HL-60 (cell line): ENCODE measurements around the gene OR10A3.

ENCODE experiments used
- DNase-seq, 2 experiments: peaks; one replicate each; pipeline ENCODE4 v3.0.0-alpha.2; 2010 to 2020; ENCODE audit warnings: low read depth in 1 of 2, low spot score in 1 of 2
- H3K27ac ChIP-seq: fragments of 250-450 bp; sonication (Bioruptor Pico); replicated peaks from 2 replicates; pipeline ENCODE4 v1.5.1; 2020; ENCODE audit warnings: mild to moderate bottlenecking, moderate library complexity
- H3K27me3 ChIP-seq: fragments of 250-450 bp; sonication (Bioruptor Pico); 2 replicates; pipeline ENCODE4 v1.5.1; 2021; ENCODE audit warnings: mild to moderate bottlenecking, moderate library complexity; ENCODE audit not compliant: insufficient read depth, poor library complexity, severe bottlenecking
- H3K4me3 ChIP-seq: replicated peaks from 2 replicates; pipeline ENCODE4 v1.5.1; 2011; ENCODE audit warnings: mild to moderate bottlenecking, control low read depth, low read length; ENCODE audit not compliant: insufficient read depth
- GABPA ChIP-seq: IDR thresholded peaks from 2 replicates; pipeline ENCODE4 v1.6.1; 2012; ENCODE audit warnings: low read depth
- POLR2AphosphoS5 ChIP-seq: IDR thresholded peaks from 2 replicates; pipeline ENCODE4 v1.6.1; 2012; ENCODE audit warnings: low read depth
- SPI1 ChIP-seq: IDR thresholded peaks from 2 replicates; pipeline ENCODE4 v1.6.1; 2012; ENCODE audit warnings: low read depth, mild to moderate bottlenecking, borderline replicate concordance
- TF ChIP-seq, protein P1 (sequence below): IDR thresholded peaks from one replicate; pipeline ENCODE4 v1.5.1; 2011; ENCODE audit warnings: low read length, control low read depth, inconsistent platforms; ENCODE audit not compliant: insufficient read depth
- TF ChIP-seq, protein P2 (sequence below): IDR thresholded peaks from 2 replicates; pipeline ENCODE4 v1.6.1; 2012; ENCODE audit warnings: low read depth; ENCODE audit not compliant: insufficient replicate concordance

The OR10A3 gene

GRCh38 chr11:7893796-7894195, 47.7 kb downstream of the OR10A3 start:
- peaks cover 6% of the 10 kb centered on the region for H3K27me3 ChIP-seq
- DNase-seq, result no peak
- no peak overlapping the region for H3K4me3 ChIP-seq
- H3K27ac ChIP-seq, result no peak overlapping the region
- TF ChIP-seq, protein P1, sequence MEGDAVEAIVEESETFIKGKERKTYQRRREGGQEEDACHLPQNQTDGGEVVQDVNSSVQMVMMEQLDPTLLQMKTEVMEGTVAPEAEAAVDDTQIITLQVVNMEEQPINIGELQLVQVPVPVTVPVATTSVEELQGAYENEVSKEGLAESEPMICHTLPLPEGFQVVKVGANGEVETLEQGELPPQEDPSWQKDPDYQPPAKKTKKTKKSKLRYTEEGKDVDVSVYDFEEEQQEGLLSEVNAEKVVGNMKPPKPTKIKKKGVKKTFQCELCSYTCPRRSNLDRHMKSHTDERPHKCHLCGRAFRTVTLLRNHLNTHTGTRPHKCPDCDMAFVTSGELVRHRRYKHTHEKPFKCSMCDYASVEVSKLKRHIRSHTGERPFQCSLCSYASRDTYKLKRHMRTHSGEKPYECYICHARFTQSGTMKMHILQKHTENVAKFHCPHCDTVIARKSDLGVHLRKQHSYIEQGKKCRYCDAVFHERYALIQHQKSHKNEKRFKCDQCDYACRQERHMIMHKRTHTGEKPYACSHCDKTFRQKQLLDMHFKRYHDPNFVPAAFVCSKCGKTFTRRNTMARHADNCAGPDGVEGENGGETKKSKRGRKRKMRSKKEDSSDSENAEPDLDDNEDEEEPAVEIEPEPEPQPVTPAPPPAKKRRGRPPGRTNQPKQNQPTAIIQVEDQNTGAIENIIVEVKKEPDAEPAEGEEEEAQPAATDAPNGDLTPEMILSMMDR, result no peak
- TF ChIP-seq SPI1 (no peak), POLR2AphosphoS5 (no peak), GABPA (no peak)
- TF ChIP-seq, protein P2, sequence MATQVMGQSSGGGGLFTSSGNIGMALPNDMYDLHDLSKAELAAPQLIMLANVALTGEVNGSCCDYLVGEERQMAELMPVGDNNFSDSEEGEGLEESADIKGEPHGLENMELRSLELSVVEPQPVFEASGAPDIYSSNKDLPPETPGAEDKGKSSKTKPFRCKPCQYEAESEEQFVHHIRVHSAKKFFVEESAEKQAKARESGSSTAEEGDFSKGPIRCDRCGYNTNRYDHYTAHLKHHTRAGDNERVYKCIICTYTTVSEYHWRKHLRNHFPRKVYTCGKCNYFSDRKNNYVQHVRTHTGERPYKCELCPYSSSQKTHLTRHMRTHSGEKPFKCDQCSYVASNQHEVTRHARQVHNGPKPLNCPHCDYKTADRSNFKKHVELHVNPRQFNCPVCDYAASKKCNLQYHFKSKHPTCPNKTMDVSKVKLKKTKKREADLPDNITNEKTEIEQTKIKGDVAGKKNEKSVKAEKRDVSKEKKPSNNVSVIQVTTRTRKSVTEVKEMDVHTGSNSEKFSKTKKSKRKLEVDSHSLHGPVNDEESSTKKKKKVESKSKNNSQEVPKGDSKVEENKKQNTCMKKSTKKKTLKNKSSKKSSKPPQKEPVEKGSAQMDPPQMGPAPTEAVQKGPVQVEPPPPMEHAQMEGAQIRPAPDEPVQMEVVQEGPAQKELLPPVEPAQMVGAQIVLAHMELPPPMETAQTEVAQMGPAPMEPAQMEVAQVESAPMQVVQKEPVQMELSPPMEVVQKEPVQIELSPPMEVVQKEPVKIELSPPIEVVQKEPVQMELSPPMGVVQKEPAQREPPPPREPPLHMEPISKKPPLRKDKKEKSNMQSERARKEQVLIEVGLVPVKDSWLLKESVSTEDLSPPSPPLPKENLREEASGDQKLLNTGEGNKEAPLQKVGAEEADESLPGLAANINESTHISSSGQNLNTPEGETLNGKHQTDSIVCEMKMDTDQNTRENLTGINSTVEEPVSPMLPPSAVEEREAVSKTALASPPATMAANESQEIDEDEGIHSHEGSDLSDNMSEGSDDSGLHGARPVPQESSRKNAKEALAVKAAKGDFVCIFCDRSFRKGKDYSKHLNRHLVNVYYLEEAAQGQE, result no peak

GRCh38 chr11:7892840-7893254, 48.7 kb downstream of the OR10A3 start:
- Histone ChIP-seq H3K27ac (no peak overlapping the region), H3K27me3 (peaks cover 6% of the 10 kb centered on the region), H3K4me3 (no peak overlapping the region)
- TF ChIP-seq, protein P2, result no peak
- TF ChIP-seq, protein P1, result peak; percentile 61
- peak in 1 of 2 experiments; percentile 18 for DNase-seq

DNA sequence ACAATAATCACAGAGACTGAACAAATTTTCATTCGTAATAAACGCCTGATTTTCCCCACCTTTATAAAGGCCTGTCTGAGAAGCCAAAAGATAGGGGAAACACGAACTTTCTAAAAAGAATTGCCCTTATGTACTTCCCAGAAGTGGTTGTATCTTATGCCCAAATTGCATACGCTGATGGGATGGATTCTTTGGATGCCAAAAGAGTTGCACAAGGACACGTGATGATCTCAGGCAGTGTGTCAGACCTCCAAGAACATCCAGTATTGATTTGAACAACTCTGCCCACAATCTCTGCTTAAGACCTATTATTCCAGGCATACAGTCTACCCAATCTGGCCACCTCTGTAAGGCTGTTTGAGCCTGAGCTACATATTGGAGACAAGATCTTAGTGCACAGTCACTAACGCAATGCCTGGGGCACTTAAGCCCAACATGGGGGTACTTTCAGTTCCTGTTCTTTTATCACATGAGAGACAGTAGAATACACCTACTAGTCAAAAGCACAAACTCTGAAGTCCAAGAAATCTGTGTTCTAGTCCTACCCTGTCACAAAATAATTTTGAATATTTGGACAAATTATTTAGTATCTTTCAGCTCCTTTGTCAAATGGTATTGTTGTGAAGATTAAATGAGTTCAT, 49.3 kb downstream of the OR10A3 start:
- Histone ChIP-seq H3K4me3 (no peak overlapping the region), H3K27ac (no peak overlapping the region), H3K27me3 (peaks cover 6% of the 10 kb centered on the region)
- TF ChIP-seq POLR2AphosphoS5 (no peak), GABPA (no peak), SPI1 (no peak)
- TF ChIP-seq, protein P1, result no peak
- TF ChIP-seq, protein P2, result no peak
- no peak for DNase-seq
